ENCODE results near the gene SDHC. TPM values are rescaled to one million over a fixed set of nuclear protein-coding genes. Genes with fewer than 3 reads are reported as not detected.

The SDHC gene
- total RNA-seq, 1 experiment from 2014 or later = 221 TPM

DNA sequence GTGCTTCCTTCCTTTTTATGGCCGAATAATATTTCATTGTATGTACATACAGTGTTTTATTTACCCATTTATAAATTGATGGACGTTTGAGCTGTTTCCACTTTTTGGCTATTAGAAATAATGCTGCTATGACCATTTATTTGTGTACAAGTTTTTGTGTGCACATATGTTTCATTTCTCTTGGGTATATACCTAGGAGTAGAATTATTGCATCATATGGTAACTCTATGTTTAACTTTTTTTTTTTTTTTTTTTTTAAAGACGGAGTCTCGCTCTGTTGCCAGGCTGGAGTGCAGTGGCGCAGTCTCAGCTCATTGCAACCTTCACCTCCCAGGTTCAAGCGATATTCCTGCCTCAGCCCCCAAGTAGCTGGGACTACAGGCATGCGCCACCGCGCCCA, 19.0 kb downstream of the SDHC start:
- Histone ChIP-seq H3K4me3 (ENCODE audit: low read depth in 2 of 2, low read length in 2 of 2) (no peak overlapping the region), H3K9me3 (ENCODE audit: control insufficient read depth, insufficient read depth, low read depth, low read length) (no peaks in the 10 kb centered on the region), H3K27me3 (ENCODE audit: control insufficient read depth, insufficient read depth, low read length) (no peaks in the 10 kb centered on the region), H3K36me3 (ENCODE audit: control insufficient read depth, insufficient read depth, low read length) (peaks cover 11% of the 10 kb centered on the region), H3K27ac (ENCODE audit: low read length) (no peak overlapping the region), H3K4me1 (ENCODE audit: control insufficient read depth, insufficient read depth, low read length) (no peaks in the 10 kb centered on the region)
- intact Hi-C loops (cut with micrococcal nuclease; ENCODE audit: unreplicated experiment) (no loop called here), in situ Hi-C loops (cut with HindIII; ENCODE audit: low pct_unique_long_range_greater_than_20kb, low sequenced_read_pairs) (no loop called here)
- no TSS peak for BruUV-seq (replicated peaks)
- ChIA-PET CTCF (no interaction called here), POLR2A (interaction anchor here (0.6 kb wide), 1 partner anchor 16 kb away, joined by 4 read pairs; no protein-coding TSS in a partner anchor)
- DNase-seq (ENCODE audit: low read depth, low spot score) (no peak), ATAC-seq (no peak)
- TF ChIP-seq, protein P1, sequence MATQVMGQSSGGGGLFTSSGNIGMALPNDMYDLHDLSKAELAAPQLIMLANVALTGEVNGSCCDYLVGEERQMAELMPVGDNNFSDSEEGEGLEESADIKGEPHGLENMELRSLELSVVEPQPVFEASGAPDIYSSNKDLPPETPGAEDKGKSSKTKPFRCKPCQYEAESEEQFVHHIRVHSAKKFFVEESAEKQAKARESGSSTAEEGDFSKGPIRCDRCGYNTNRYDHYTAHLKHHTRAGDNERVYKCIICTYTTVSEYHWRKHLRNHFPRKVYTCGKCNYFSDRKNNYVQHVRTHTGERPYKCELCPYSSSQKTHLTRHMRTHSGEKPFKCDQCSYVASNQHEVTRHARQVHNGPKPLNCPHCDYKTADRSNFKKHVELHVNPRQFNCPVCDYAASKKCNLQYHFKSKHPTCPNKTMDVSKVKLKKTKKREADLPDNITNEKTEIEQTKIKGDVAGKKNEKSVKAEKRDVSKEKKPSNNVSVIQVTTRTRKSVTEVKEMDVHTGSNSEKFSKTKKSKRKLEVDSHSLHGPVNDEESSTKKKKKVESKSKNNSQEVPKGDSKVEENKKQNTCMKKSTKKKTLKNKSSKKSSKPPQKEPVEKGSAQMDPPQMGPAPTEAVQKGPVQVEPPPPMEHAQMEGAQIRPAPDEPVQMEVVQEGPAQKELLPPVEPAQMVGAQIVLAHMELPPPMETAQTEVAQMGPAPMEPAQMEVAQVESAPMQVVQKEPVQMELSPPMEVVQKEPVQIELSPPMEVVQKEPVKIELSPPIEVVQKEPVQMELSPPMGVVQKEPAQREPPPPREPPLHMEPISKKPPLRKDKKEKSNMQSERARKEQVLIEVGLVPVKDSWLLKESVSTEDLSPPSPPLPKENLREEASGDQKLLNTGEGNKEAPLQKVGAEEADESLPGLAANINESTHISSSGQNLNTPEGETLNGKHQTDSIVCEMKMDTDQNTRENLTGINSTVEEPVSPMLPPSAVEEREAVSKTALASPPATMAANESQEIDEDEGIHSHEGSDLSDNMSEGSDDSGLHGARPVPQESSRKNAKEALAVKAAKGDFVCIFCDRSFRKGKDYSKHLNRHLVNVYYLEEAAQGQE (IDR thresholded peaks at IDR 0.05; ENCODE audit: insufficient read depth in 1 of 2, low read depth in 2 of 2, low read length in 1 of 2) = no peak
- TF ChIP-seq, protein P2, sequence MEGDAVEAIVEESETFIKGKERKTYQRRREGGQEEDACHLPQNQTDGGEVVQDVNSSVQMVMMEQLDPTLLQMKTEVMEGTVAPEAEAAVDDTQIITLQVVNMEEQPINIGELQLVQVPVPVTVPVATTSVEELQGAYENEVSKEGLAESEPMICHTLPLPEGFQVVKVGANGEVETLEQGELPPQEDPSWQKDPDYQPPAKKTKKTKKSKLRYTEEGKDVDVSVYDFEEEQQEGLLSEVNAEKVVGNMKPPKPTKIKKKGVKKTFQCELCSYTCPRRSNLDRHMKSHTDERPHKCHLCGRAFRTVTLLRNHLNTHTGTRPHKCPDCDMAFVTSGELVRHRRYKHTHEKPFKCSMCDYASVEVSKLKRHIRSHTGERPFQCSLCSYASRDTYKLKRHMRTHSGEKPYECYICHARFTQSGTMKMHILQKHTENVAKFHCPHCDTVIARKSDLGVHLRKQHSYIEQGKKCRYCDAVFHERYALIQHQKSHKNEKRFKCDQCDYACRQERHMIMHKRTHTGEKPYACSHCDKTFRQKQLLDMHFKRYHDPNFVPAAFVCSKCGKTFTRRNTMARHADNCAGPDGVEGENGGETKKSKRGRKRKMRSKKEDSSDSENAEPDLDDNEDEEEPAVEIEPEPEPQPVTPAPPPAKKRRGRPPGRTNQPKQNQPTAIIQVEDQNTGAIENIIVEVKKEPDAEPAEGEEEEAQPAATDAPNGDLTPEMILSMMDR (IDR thresholded peaks at IDR 0.05) = no peak
- TF ChIP-seq SIN3A (IDR thresholded peaks at IDR 0.05; ENCODE audit: borderline replicate concordance, insufficient read depth, low read depth, low read length) (no peak), POLR2AphosphoS5 (IDR thresholded peaks at IDR 0.05; ENCODE audit: low read depth, low read length) (no peak), TCF7L2 (IDR thresholded peaks at IDR 0.05; ENCODE audit: low read depth, low read length) (no peak)

DNA sequence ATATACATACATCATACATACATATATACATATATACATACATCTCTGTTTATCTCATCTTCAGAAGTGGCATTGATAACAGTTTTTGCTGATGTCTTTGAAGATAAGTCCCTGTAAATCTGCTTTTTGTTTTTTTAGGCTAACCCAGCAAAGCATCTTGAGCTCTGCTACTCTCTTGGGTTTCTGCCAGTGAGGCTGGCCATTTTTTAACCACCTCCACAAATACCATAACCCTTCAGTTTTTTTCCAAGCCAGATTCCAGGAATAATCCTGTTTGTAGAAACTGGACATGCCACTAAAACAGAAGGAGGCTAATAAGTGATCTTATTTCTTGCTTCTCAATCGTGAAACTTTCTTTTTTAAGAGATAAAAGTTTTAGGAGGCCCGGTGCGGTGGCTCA, 21.6 kb downstream of the SDHC start:
- H3K27me3 ChIP-seq (ENCODE audit: control insufficient read depth, insufficient read depth, low read length) = no peaks in the 10 kb centered on the region
- CTCF ChIA-PET = no interaction called here
- H3K4me1 ChIP-seq (ENCODE audit: control insufficient read depth, insufficient read depth, low read length) = no peaks in the 10 kb centered on the region
- no peak overlapping the region for H3K4me3 ChIP-seq (ENCODE audit: low read depth in 2 of 2, low read length in 2 of 2)
- BruUV-seq (replicated peaks) = no TSS peak
- H3K36me3 ChIP-seq (ENCODE audit: control insufficient read depth, insufficient read depth, low read length) = peaks cover 11% of the 10 kb centered on the region; the same call in 1 of the 2 replicates
- DNase-seq (ENCODE audit: low read depth, low spot score) (no peak), ATAC-seq (no peak)
- POLR2A ChIA-PET = no interaction called here
- H3K27ac ChIP-seq (ENCODE audit: low read length) = no peak overlapping the region
- in situ Hi-C loops (cut with HindIII; ENCODE audit: low pct_unique_long_range_greater_than_20kb, low sequenced_read_pairs) (no loop called here), intact Hi-C loops (cut with micrococcal nuclease; ENCODE audit: unreplicated experiment) (no loop called here)
- TF ChIP-seq, protein P1 (IDR thresholded peaks at IDR 0.05; ENCODE audit: insufficient read depth in 1 of 2, low read depth in 2 of 2, low read length in 1 of 2) = no peak
- TF ChIP-seq TCF7L2 (IDR thresholded peaks at IDR 0.05; ENCODE audit: low read depth, low read length) (no peak), POLR2AphosphoS5 (IDR thresholded peaks at IDR 0.05; ENCODE audit: low read depth, low read length) (no peak), SIN3A (IDR thresholded peaks at IDR 0.05; ENCODE audit: borderline replicate concordance, insufficient read depth, low read depth, low read length) (no peak)
- TF ChIP-seq, protein P2 (IDR thresholded peaks at IDR 0.05) = no peak
- H3K9me3 ChIP-seq (ENCODE audit: control insufficient read depth, insufficient read depth, low read depth, low read length) = no peaks in the 10 kb centered on the region
